ENCODE measurements around the gene PRPS1. TPM values are rescaled to one million over a fixed set of nuclear protein-coding genes. Genes with fewer than 3 reads are reported as not detected.
"Not testable (repeated sequence)": the region's sequence is repeated elsewhere in the genome, so short reads cannot be mapped to it uniquely, and the experiment has no call there.

PRPS1 gene
- total RNA-seq, 2 experiments from 2014 or later = 57.1 to 80.0 TPM

DNA sequence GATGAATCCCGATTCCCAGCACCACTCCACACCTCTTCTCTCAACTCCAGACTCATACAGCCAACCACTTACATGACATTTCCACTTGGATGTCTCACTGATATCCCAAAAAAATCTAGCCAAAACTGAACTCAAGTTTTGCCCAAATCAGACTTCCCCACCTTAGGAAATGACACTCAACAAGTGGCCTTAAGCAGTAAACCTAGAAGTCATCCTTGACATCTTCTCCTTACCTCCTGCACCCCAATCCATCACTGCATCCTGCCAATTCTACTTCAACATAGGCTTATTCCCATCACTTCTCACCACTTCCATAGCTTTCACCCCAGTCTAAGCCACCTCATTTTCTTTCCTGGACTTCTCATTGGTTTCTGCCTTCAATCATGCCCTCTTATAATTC is 39.1 kb downstream of the PRPS1 start:
- H3K4me1 ChIP-seq (ENCODE audit: insufficient read depth, low read length, poor library complexity, severe bottlenecking) = no peaks in the 10 kb centered on the region
- no peaks in the 10 kb centered on the region for H3K36me3 ChIP-seq (ENCODE audit: insufficient read depth, low read length)
- no TSS peak for BruUV-seq (replicated peaks)
- H2AFZ ChIP-seq (ENCODE audit: low read length) = no peak overlapping the region
- TF ChIP-seq CTCF (conservative IDR thresholded peaks at IDR 0.05; ENCODE audit: low read length) = no peak
- no peak for TF ChIP-seq EZH2phosphoT487 (IDR thresholded peaks at IDR 0.05; ENCODE audit: borderline replicate concordance, low read depth, low read length)
- DNase-seq (ENCODE audit: low spot score) = no peak
- no peaks in the 10 kb centered on the region for H3K79me2 ChIP-seq (ENCODE audit: insufficient read depth, low read depth, low read length)
- H3K27ac ChIP-seq (ENCODE audit: low read depth, low read length, poor library complexity, severe bottlenecking) = no peak overlapping the region
- H3K9me3 ChIP-seq (ENCODE audit: low read length) = no peaks in the 10 kb centered on the region
- H3K4me3 ChIP-seq (ENCODE audit: low read depth, low read length, poor library complexity, severe bottlenecking) = no peak overlapping the region
- CTCF ChIA-PET (ENCODE audit: unreplicated experiment) = no interaction called here
- POLR2A ChIA-PET = interaction anchor here (1.0 kb wide), 1 partner anchor 52 kb away, joined by 3 read pairs; no protein-coding TSS in a partner anchor
- no peak overlapping the region for H3K4me2 ChIP-seq (ENCODE audit: low read length)
- no peaks in the 10 kb centered on the region for H4K20me1 ChIP-seq (ENCODE audit: insufficient read depth, low read length)
- no peaks in the 10 kb centered on the region for H3K9me2 ChIP-seq (ENCODE audit: insufficient read depth, low read length)
- intact Hi-C loops (cut with micrococcal nuclease; ENCODE audit: unreplicated experiment) = loop anchor here (10.0 kb wide), 1 partner anchor 773 kb away; no protein-coding TSS in a partner anchor

DNA sequence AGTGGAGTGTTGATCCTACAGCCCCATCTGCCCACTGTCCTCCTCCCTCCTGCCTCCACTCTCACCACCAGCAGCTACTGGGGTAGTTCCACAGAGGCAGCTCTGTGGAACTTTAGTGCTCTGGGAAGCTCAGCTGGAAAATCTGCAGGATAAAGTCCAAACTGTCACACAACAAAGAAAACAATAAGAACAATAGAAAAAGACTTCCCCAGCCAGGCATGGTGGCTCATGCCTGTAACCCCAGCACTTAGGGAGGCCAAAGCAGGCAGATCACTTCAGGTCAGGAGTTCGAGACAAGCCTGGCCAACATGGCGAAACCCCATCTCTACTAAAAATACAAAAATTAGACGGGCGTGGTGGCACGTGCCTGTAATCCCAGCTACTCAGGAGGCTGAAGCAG is 40.4 kb downstream of the PRPS1 start:
- CTCF ChIA-PET (ENCODE audit: unreplicated experiment) = not testable (repeated sequence)

DNA sequence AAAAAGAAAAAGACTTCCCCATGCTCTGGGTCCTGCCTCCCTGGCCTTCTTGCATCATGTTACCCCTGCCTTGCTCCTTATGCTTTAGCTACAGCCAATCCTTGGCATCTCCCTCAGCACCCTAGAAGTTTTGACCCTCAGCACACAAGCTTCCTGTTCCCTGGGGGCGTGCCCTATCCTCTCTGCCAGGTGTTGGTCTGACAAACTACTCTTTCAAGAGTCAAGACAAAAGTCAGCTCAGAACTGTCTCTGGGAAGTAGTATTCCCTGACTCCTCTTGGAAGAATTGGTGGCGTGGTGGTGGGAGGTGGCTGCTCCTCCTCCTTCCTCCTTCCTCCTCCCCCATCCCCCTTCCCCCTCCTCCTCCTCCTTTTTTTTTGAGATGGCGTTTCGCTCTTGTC is 41.0 kb downstream of the PRPS1 start:
- DNase-seq (ENCODE audit: low spot score) = no peak
- intact Hi-C loops (cut with micrococcal nuclease; ENCODE audit: unreplicated experiment) = loop anchor here (10.0 kb wide), 1 partner anchor 774 kb away; no protein-coding TSS in a partner anchor
- ChIA-PET POLR2A (interaction anchor here (0.7 kb wide), 2 partner anchors 102 to 105 kb away, joined by 3 to 4 read pairs; no protein-coding TSS in a partner anchor), CTCF (ENCODE audit: unreplicated experiment) (no interaction called here)
- H3K4me2 ChIP-seq (ENCODE audit: low read length) = no peak overlapping the region
- no TSS peak for BruUV-seq (replicated peaks)
- no peak overlapping the region for H2AFZ ChIP-seq (ENCODE audit: low read length)
- H3K36me3 ChIP-seq (ENCODE audit: insufficient read depth, low read length) = no peaks in the 10 kb centered on the region
- no peaks in the 10 kb centered on the region for H3K9me3 ChIP-seq (ENCODE audit: low read length)
- H3K4me1 ChIP-seq (ENCODE audit: insufficient read depth, low read length, poor library complexity, severe bottlenecking) = peaks cover 16% of the 10 kb centered on the region
- no peak for TF ChIP-seq CTCF (conservative IDR thresholded peaks at IDR 0.05; ENCODE audit: low read length)
- H4K20me1 ChIP-seq (ENCODE audit: insufficient read depth, low read length) = no peaks in the 10 kb centered on the region
- H3K4me3 ChIP-seq (ENCODE audit: low read depth, low read length, poor library complexity, severe bottlenecking) = no peak overlapping the region
- H3K9me2 ChIP-seq (ENCODE audit: insufficient read depth, low read length) = no peaks in the 10 kb centered on the region
- H3K27ac ChIP-seq (ENCODE audit: low read depth, low read length, poor library complexity, severe bottlenecking) = no peak overlapping the region
- no peaks in the 10 kb centered on the region for H3K79me2 ChIP-seq (ENCODE audit: insufficient read depth, low read depth, low read length)

More for the DNA sequence above, 40.4 kb downstream of the PRPS1 start:
- not testable (repeated sequence) for H3K79me2 ChIP-seq (ENCODE audit: insufficient read depth, low read depth, low read length); H3K27ac ChIP-seq (ENCODE audit: low read depth, low read length, poor library complexity, severe bottlenecking); BruUV-seq (replicated peaks); H3K4me3 ChIP-seq (ENCODE audit: low read depth, low read length, poor library complexity, severe bottlenecking); H4K20me1 ChIP-seq (ENCODE audit: insufficient read depth, low read length); H2AFZ ChIP-seq (ENCODE audit: low read length); H3K9me3 ChIP-seq (ENCODE audit: low read length); H3K9me2 ChIP-seq (ENCODE audit: insufficient read depth, low read length); DNase-seq (ENCODE audit: low spot score); H3K4me2 ChIP-seq (ENCODE audit: low read length); H3K36me3 ChIP-seq (ENCODE audit: insufficient read depth, low read length)
- intact Hi-C loops (cut with micrococcal nuclease; ENCODE audit: unreplicated experiment) = loop anchor here (10.0 kb wide), 1 partner anchor 774 kb away; no protein-coding TSS in a partner anchor
- POLR2A ChIA-PET = interaction anchor here (0.7 to 1.0 kb wide), 4 partner anchors 33 to 106 kb away, joined by 3 to 4 read pairs (median 4); no protein-coding TSS in a partner anchor
- H3K4me1 ChIP-seq (ENCODE audit: insufficient read depth, low read length, poor library complexity, severe bottlenecking) = peaks cover 11% of the 10 kb centered on the region
